Breast epithelium (tissue), 4 donors: ENCODE data around the gene TLE6. TPM values are rescaled to one million over a fixed set of nuclear protein-coding genes. Genes with fewer than 3 reads are reported as not detected.
"Not testable (repeated sequence)": the region's sequence is repeated elsewhere in the genome, so short reads cannot be mapped to it uniquely, and the experiment has no call there.

Experiments used
- DNase-seq, 2 donors: peaks; one replicate each; pipeline ENCODE4 v3.0.0-alpha.2; 2019; ENCODE audit warnings: low spot score in 2 of 2
- H3K27ac ChIP-seq, 2 donors: fragments of 200-600 bp; sonication (generic) in 1 of 2; one replicate each; pipeline ENCODE4 v1.5.1; 2016 to 2019; ENCODE audit warnings: mild to moderate bottlenecking in 1 of 2
- H3K27me3 ChIP-seq, 2 donors: fragments of 200-600 bp; sonication (generic) in 1 of 2; one replicate each; pipeline versions ENCODE4 v1.5.1 to v1.6.0; 2017 to 2019; ENCODE audit warnings: control low read depth in 1 of 2, mild to moderate bottlenecking in 1 of 2
- H3K36me3 ChIP-seq: fragments of 200-600 bp; one replicate; pipeline ENCODE4 v1.5.1; 2019
- H3K4me1 ChIP-seq, 2 donors: fragments of 200-600 bp; sonication (generic); one replicate each; pipeline ENCODE4 v1.5.1; 2016 to 2019; ENCODE audit warnings: control low read depth in 1 of 2
- H3K4me3 ChIP-seq, 3 donors: fragments of 200-600 bp; sonication (generic); 1 replicate in 2 of 3; 2 replicates in 1 of 3; pipeline ENCODE4 v1.5.1; 2016 to 2019; ENCODE audit warnings: mild to moderate bottlenecking in 3 of 3, moderate library complexity in 2 of 3
- H3K9me3 ChIP-seq, 2 donors: fragments of 200-600 bp; sonication (generic) in 1 of 2; one replicate each; pipeline ENCODE4 v1.5.1; 2016 to 2019; ENCODE audit warnings: control low read depth in 1 of 2
- CTCF ChIP-seq, 3 donors: fragments of 450-650 bp; IDR thresholded peaks; one replicate each; pipeline ENCODE4 v1.5.1; 2016 to 2017; ENCODE audit warnings: antibody characterized with exemption in 3 of 3, mild to moderate bottlenecking in 3 of 3, moderate library complexity in 3 of 3
- POLR2A ChIP-seq: fragments of 450-650 bp; IDR thresholded peaks from one replicate; pipeline ENCODE4 v1.6.1; 2016; ENCODE audit warnings: antibody characterized with exemption, mild to moderate bottlenecking, moderate library complexity
- POLR2AphosphoS5 ChIP-seq, 3 donors: sonication (generic); formaldehyde crosslinking; IDR thresholded peaks; one replicate each; pipeline ENCODE4 v1.6.1; 2017; ENCODE audit warnings: antibody characterized with exemption in 3 of 3
- intact Hi-C: fragments of 100-400 bp; cut with DNase I; formaldehyde crosslinking; loops from one replicate; pipeline ENCODE4 v1.15.1; 2023; ENCODE audit warnings: low total_unique reads
- total RNA-seq, 3 donors: library from RNA; depleted of rRNA; stranded (reverse); fragments of >200 nt; gene quantifications; one replicate each; pipeline ENCODE4 v1.1.0, GENCODE V29; 2016

TLE6 gene
- total RNA-seq, 3 donors from 2014 or later: 1.6 to 4.3 (median 3.2) TPM

- Histone ChIP-seq H3K4me3 (peak overlapping the region in 2 of 3 donors; percentile 47 to 59), H3K4me1 (peaks cover 4 to 8% of the 10 kb centered on the region in 2 donors), H3K27me3 (no peaks in the 10 kb centered on the region), H3K27ac (peak overlapping the region; percentile 91 to 92), H3K9me3 (no peaks in the 10 kb centered on the region), H3K36me3 (no peaks in the 10 kb centered on the region)
- peak; percentile 74 to 83 for DNase-seq
- intact Hi-C loops: no loop called here
- peak; percentile 23 to 36 (median 32) for TF ChIP-seq CTCF (IDR thresholded peaks at IDR 0.05)
- TF ChIP-seq POLR2AphosphoS5 (IDR thresholded peaks at IDR 0.05): peak; percentile 22 to 70 (median 32)
- TF ChIP-seq POLR2A: no peak
Observed at GRCh38 chr19:2952953-2953481, 24.3 kb upstream of the TLE6 start.

- H3K27me3 ChIP-seq: no peaks in the 10 kb centered on the region
- no peak overlapping the region for H3K27ac ChIP-seq
- no peaks in the 10 kb centered on the region for H3K36me3 ChIP-seq
- TF ChIP-seq CTCF (IDR thresholded peaks at IDR 0.05) (no peak), POLR2A (no peak), POLR2AphosphoS5 (IDR thresholded peaks at IDR 0.05) (no peak)
- DNase-seq: no peak
- no peak overlapping the region for H3K4me3 ChIP-seq
- intact Hi-C loops: no loop called here
- H3K9me3 ChIP-seq: no peaks in the 10 kb centered on the region
- peaks cover 0 to 4% of the 10 kb centered on the region in 2 donors for H3K4me1 ChIP-seq
Observed at GRCh38 chr19:2957160-2957559, 20.2 kb upstream of the TLE6 start.

- no peaks in the 10 kb centered on the region for H3K4me1 ChIP-seq
- intact Hi-C loops: no loop called here
- no peak for TF ChIP-seq POLR2A
- H3K36me3 ChIP-seq: no peaks in the 10 kb centered on the region
- H3K27me3 ChIP-seq: no peaks in the 10 kb centered on the region
- no peak overlapping the region for H3K4me3 ChIP-seq
- no peak for DNase-seq
- H3K9me3 ChIP-seq: no peaks in the 10 kb centered on the region
- H3K27ac ChIP-seq: no peak overlapping the region
Observed at GRCh38 chr19:2960120-2960519, 17.2 kb upstream of the TLE6 start.

- Histone ChIP-seq H3K27me3 (no peaks in the 10 kb centered on the region), H3K27ac (peak overlapping the region in 1 of 2 donors; percentile 12), H3K4me1 (no peaks in the 10 kb centered on the region), H3K36me3 (no peaks in the 10 kb centered on the region), H3K4me3 (peak overlapping the region in 1 of 3 donors; percentile 9), H3K9me3 (no peaks in the 10 kb centered on the region)
- no peak for DNase-seq
- TF ChIP-seq POLR2AphosphoS5 (IDR thresholded peaks at IDR 0.05): peak in 1 of 3 donors; percentile 34
- TF ChIP-seq CTCF (IDR thresholded peaks at IDR 0.05): peak; percentile 95 to 98 (median 95)
- no peak for TF ChIP-seq POLR2A
- intact Hi-C loops: loop anchor here (2.0 kb wide), 1 partner anchor 141 kb away; no protein-coding TSS in a partner anchor
Observed at GRCh38 chr19:2962018-2962670, 15.2 kb upstream of the TLE6 start.

- no peaks in the 10 kb centered on the region for H3K9me3 ChIP-seq
- no peaks in the 10 kb centered on the region for H3K4me1 ChIP-seq
- no peak overlapping the region for H3K4me3 ChIP-seq
- H3K27ac ChIP-seq: no peak overlapping the region
- no peaks in the 10 kb centered on the region for H3K36me3 ChIP-seq
- DNase-seq: no peak
- no peak for TF ChIP-seq POLR2AphosphoS5 (IDR thresholded peaks at IDR 0.05)
- TF ChIP-seq POLR2A: no peak
- TF ChIP-seq CTCF (IDR thresholded peaks at IDR 0.05): no peak
- intact Hi-C loops: loop anchor here (2.0 kb wide), 1 partner anchor 140 kb away; no protein-coding TSS in a partner anchor
- H3K27me3 ChIP-seq: no peaks in the 10 kb centered on the region
Observed at GRCh38 chr19:2963122-2963521, 14.2 kb upstream of the TLE6 start.

GRCh38 chr19:2963631-2964030 lies 13.7 kb upstream of the TLE6 start:
- intact Hi-C loops: loop anchor here (2.0 kb wide), 1 partner anchor 139 kb away; no protein-coding TSS in a partner anchor
- not testable (repeated sequence) for H3K4me1 ChIP-seq

More at GRCh38 chr19:2963631-2964030, 13.7 kb upstream of the TLE6 start:
- not testable (repeated sequence) for DNase-seq, H3K4me3 ChIP-seq, H3K27me3 ChIP-seq, H3K9me3 ChIP-seq, H3K36me3 ChIP-seq, H3K27ac ChIP-seq
